K562 (cell line): Measurements from ENCODE around the gene ATOH8. TPM values are rescaled to one million over a fixed set of nuclear protein-coding genes. Genes with fewer than 3 reads are reported as not detected.

Source experiments
- ATAC-seq: fragments of 200-7000 bp; cut with Tn5 transposase; 3 replicates; pipeline ENCODE4 v1.9.1; 2020; ENCODE audit warnings: moderate library complexity
- BruUV-seq: library from RNA; stranded (reverse); fragments of 400-500 nt; replicated peaks from 2 replicates; lab custom pipeline; 2021; lab: Mats Ljungman, UMichigan
- CTCF ChIA-PET: fragments of 300-600 bp; formaldehyde crosslinking; extraction: SDS; loops from one replicate; lab custom pipeline; 2021; ENCODE audit warnings: low intra/inter-chr PET ratio; lab: Yijun Ruan, JAX
- POLR2A ChIA-PET: fragments of 300-600, 350-650 bp; sonication (Branson Sonifier 250); formaldehyde crosslinking; extraction: SDS; loops from one replicate; lab custom pipeline; 2021; ENCODE audit warnings: antibody characterized with exemption, inconsistent platforms; lab: Yijun Ruan, JAX
- DNase-seq, 4 experiments: peaks; one replicate each; pipeline versions ENCODE4 v3.0.0 to v3.0.0-alpha.2; 2011 to 2018; ENCODE audit warnings: low spot score in 3 of 4, mixed read lengths in 3 of 4; ENCODE audit errors: extremely low read depth in 1 of 4
- FAIRE-seq: peaks from 2 replicates; lab custom pipeline; 2011; peaks lifted over from hg19 to GRCh38; lab: Jason Lieb, UNC
- H2AFZ ChIP-seq: 2 replicates; pipeline ENCODE4 v1.6.0; 2011; ENCODE audit warnings: low read depth, low read length, control low read depth, inconsistent platforms
- H3K27ac ChIP-seq: fragments of 200-600 bp; 3 replicates; pipeline ENCODE4 v1.8.0; 2011; ENCODE audit warnings: low read depth, mild to moderate bottlenecking, control low read depth, inconsistent platforms, low read length, moderate library complexity, mixed read lengths; ENCODE audit errors: extremely low read depth
- H3K27me3 ChIP-seq, 2 experiments: fragments of 300-600 bp in 1 of 2; 2 replicates in 1 of 2; 3 replicates in 1 of 2; pipeline versions ENCODE4 v1.6.0 to v1.8.0; 2011; ENCODE audit warnings: inconsistent platforms in 2 of 2, low read length in 2 of 2, mild to moderate bottlenecking in 1 of 2, mixed read lengths in 1 of 2, moderate library complexity in 1 of 2; ENCODE audit not compliant: control insufficient read depth in 2 of 2, insufficient read depth in 2 of 2
- H3K36me3 ChIP-seq: fragments of 300-600 bp; 3 replicates; pipeline ENCODE4 v1.8.0; 2011; ENCODE audit warnings: mild to moderate bottlenecking, low read length, inconsistent platforms; ENCODE audit not compliant: control insufficient read depth, insufficient read depth
- H3K4me1 ChIP-seq, 2 experiments: fragments of 200-600 bp in 1 of 2; replicated peaks in 1 of 2; 2 replicates in 1 of 2; 3 replicates in 1 of 2; pipeline versions ENCODE4 v1.5.1 to v1.8.0; 2011; ENCODE audit warnings: inconsistent platforms in 2 of 2, low read length in 2 of 2, mild to moderate bottlenecking in 1 of 2, mixed read lengths in 1 of 2, moderate library complexity in 1 of 2; ENCODE audit not compliant: control insufficient read depth in 2 of 2, insufficient read depth in 2 of 2
- H3K4me2 ChIP-seq: 2 replicates; pipeline ENCODE4 v1.6.1; 2011; ENCODE audit warnings: low read length, control low read depth, inconsistent platforms, mixed read lengths; ENCODE audit not compliant: insufficient read depth
- H3K4me3 ChIP-seq: fragments of 200-600 bp; sonication (generic), shearing (Covaris generic); 2 replicates; pipeline ENCODE4 v1.5.1; 2016; ENCODE audit warnings: control low read depth, inconsistent platforms
- H3K79me2 ChIP-seq: fragments of 200-600 bp; 3 replicates; pipeline ENCODE4 v1.8.0; 2011; ENCODE audit warnings: low read length, inconsistent platforms; ENCODE audit not compliant: control insufficient read depth, insufficient read depth
- H3K9ac ChIP-seq, 2 experiments: 2 replicates each; pipeline versions ENCODE4 v1.6.0 to v1.6.1; 2011; ENCODE audit warnings: low read depth in 2 of 2, low read length in 2 of 2, control low read depth in 1 of 2, inconsistent platforms in 1 of 2, mild to moderate bottlenecking in 1 of 2, mixed read lengths in 1 of 2; ENCODE audit not compliant: insufficient read depth in 1 of 2
- H3K9me1 ChIP-seq: one replicate; pipeline ENCODE4 v1.6.0; 2011; ENCODE audit warnings: inconsistent platforms, mild to moderate bottlenecking, low read length, moderate library complexity; ENCODE audit not compliant: control insufficient read depth, insufficient read depth
- H3K9me3 ChIP-seq: replicated peaks from 2 replicates; pipeline ENCODE4 v1.5.1; 2011; ENCODE audit warnings: low read depth, low read length, inconsistent platforms; ENCODE audit not compliant: control insufficient read depth, insufficient read depth
- H4K20me1 ChIP-seq: replicated peaks from 2 replicates; pipeline ENCODE4 v1.6.1; 2011; ENCODE audit warnings: low read length, inconsistent platforms, mixed read lengths; ENCODE audit not compliant: control insufficient read depth, insufficient read depth
- CREBBP ChIP-seq: IDR thresholded peaks from one replicate; pipeline ENCODE4 v1.6.1; 2012; ENCODE audit warnings: low read depth, mild to moderate bottlenecking, control low read depth, inconsistent platforms, low read length
- ESRRB ChIP-seq: fragments of 250-450 bp; sonication (Bioruptor Pico); IDR thresholded peaks from 2 replicates; pipeline ENCODE4 v1.5.0; 2020; ENCODE audit warnings: mild to moderate bottlenecking, moderate library complexity, borderline replicate concordance
- FOSL1 ChIP-seq: fragments of 200-800 bp; sonication (Bioruptor generic); conservative IDR thresholded peaks from 2 replicates; pipeline ENCODE4 v1.6.1; 2016; ENCODE audit warnings: missing genetic modification characterization, missing compliant biosample characterization
- MTF1 ChIP-seq: fragments of 250-450 bp; sonication (Bioruptor Pico); IDR thresholded peaks from 2 replicates; pipeline ENCODE4 v1.9.0; 2021; ENCODE audit warnings: moderate library complexity, mild to moderate bottlenecking, inconsistent platforms, borderline replicate concordance
- NR0B1 ChIP-seq: fragments of 450-650 bp; IDR thresholded peaks from one replicate; pipeline ENCODE4 v1.6.1; 2018; ENCODE audit warnings: mild to moderate bottlenecking, moderate library complexity; ENCODE audit not compliant: partially characterized antibody
- TRIM28 ChIP-seq: fragments of 450-650 bp; IDR thresholded peaks from 2 replicates; pipeline ENCODE4 v1.6.1; 2017
- XRCC4 ChIP-seq: IDR thresholded peaks from one replicate; pipeline ENCODE4 v1.6.1; 2011; ENCODE audit not compliant: insufficient read depth, insufficient read length; ENCODE audit errors: extremely low read depth
- ZBTB1 ChIP-seq: sonication (generic); formaldehyde crosslinking; IDR thresholded peaks from 2 replicates; pipeline ENCODE4 v1.8.1; 2023; ENCODE audit warnings: missing genetic modification reagents, low read depth, mild to moderate bottlenecking, borderline replicate concordance
- ZNF197 ChIP-seq: fragments of 200-800 bp; sonication (Bioruptor generic); IDR thresholded peaks from 2 replicates; pipeline ENCODE4 v1.6.1; 2016; ENCODE audit warnings: low read depth, missing genetic modification characterization, missing compliant biosample characterization
- ZNF407 ChIP-seq: fragments of 450-650 bp; IDR thresholded peaks from 2 replicates; pipeline ENCODE4 v1.6.1; 2016; ENCODE audit warnings: low read depth
- ZNF639 ChIP-seq, 2 experiments: fragments of 200-800 bp in 1 of 2; sonication (Bioruptor generic) in 1 of 2; sonication (generic) in 1 of 2; formaldehyde crosslinking in 1 of 2; IDR thresholded peaks in 1 of 2; conservative IDR thresholded peaks in 1 of 2; 2 replicates each; pipeline versions ENCODE4 v1.5.0 to v1.6.1; 2016 to 2020; ENCODE audit warnings: missing compliant biosample characterization in 1 of 2, missing genetic modification characterization in 1 of 2, missing genetic modification reagents in 1 of 2
- WGBS: fragments of 100-300 bp; shearing (Covaris generic); methylation state at CpG from one replicate; pipeline ENCODE4 v1.1.6; 2016; ENCODE audit warnings: low coverage, mixed read lengths; ENCODE audit not compliant: insufficient coverage; ENCODE audit errors: missing lambda C conversion rate; 5-methylcytosine and 5-hydroxymethylcytosine counted together
- in situ Hi-C: fragments of 300-500 bp; cut with MboI; formaldehyde crosslinking; loops from 4 replicates; pipeline ENCODE4 v1.15.0; 2018; ENCODE audit warnings: inconsistent platforms, mixed read lengths
- intact Hi-C: fragments of 100-400 bp; cut with micrococcal nuclease; formaldehyde crosslinking; loops from 2 replicates; pipeline ENCODE4 v1.14.2; 2022
- polyA plus RNA-seq, 8 experiments: library from polyadenylated mRNA; depleted of rRNA in 4 of 8; stranded (reverse) in 5 of 8; unstranded in 3 of 8; fragments of >200 nt; fragmentation: Nextera tagmentation in 2 of 8; fragmentation: Illumina TruSeq in 1 of 8; extraction: Ambion mirVana in 2 of 8; extraction: Trizol in 1 of 8; gene quantifications; 2 replicates each; pipeline versions ENCODE4 v1.2.1 to v1.2.3, GENCODE V29; 2011 to 2014; ENCODE audit warnings: inconsistent platforms in 1 of 8, missing spikeins in 1 of 8
- total RNA-seq, 7 experiments: library from RNA; depleted of rRNA in 6 of 7; stranded (reverse); fragments of >200 nt in 6 of 7; fragmentation: Illumina TruSeq in 2 of 7; extraction: Trizol in 2 of 7; gene quantifications; 2 replicates each; pipeline versions ENCODE4 v1.2.1 to v1.2.3, GENCODE V29; 2011 to 2021; ENCODE audit warnings: low replicate concordance in 1 of 7

The ATOH8 gene
- total and polyA plus RNA-seq, 9 of the 15 experiments (the other 6 are each of a cell fraction or from before 2014, with no cell fraction given) = not detected

- no TSS peak for BruUV-seq
- CTCF ChIA-PET = no interaction called here
- ATAC-seq (no peak), DNase-seq (no peak), FAIRE-seq (no peak)
- Histone ChIP-seq H3K9ac (no peak overlapping the region), H3K9me3 (no peaks in the 10 kb centered on the region), H3K4me3 (no peak overlapping the region), H3K4me2 (no peak overlapping the region), H4K20me1 (no peaks in the 10 kb centered on the region), H3K4me1 (peaks cover 0 to 2% of the 10 kb centered on the region in 2 experiments; a peak in 1 of 5 replicates), H2AFZ (no peak overlapping the region), H3K27me3 (peaks cover 63 to 90% of the 10 kb centered on the region in 2 experiments), H3K27ac (no peak overlapping the region), H3K79me2 (no peaks in the 10 kb centered on the region), H3K36me3 (no peaks in the 10 kb centered on the region), H3K9me1 (no peaks in the 10 kb centered on the region)
- WGBS = 0% methylated on average over 4 of the region's 4 CpGs
- intact Hi-C loops (no loop called here), in situ Hi-C loops (no loop called here)
- POLR2A ChIA-PET = interaction anchor here (0.7 to 1.3 kb wide), 3 partner anchors 19 to 313 kb away, joined by 3 read pairs; no protein-coding TSS in a partner anchor
- TF ChIP-seq TRIM28 (no peak), ESRRB (no peak), MTF1 (CRISPR knock-in tag) (no peak), NR0B1 (no peak), CREBBP (no peak), ZNF197 (no peak), ZBTB1 (CRISPR knock-in tag) (no peak), ZNF407 (no peak), ZNF639 (CRISPR knock-in tag; conservative IDR thresholded peaks at IDR 0.05 in 1 of 2, IDR thresholded peaks at IDR 0.05 in 1 of 2) (no peak), XRCC4 (no peak), FOSL1 (tag) (no peak)
Observed at GRCh38 chr2:85790032-85790431, 36.2 kb downstream of the ATOH8 start.
